ENCODE data around the gene CDC34.

- TF ChIP-seq POLR2A (IDR thresholded peaks at IDR 0.05; ENCODE audit: low read depth, low read length): no peak
- no peak for TF ChIP-seq TAF1 (IDR thresholded peaks at IDR 0.05; ENCODE audit: borderline replicate concordance, low read depth, low read length)
- no peak for TF ChIP-seq POLR2AphosphoS5 (IDR thresholded peaks at IDR 0.05; ENCODE audit: low read depth, low read length)
Observed at GRCh38 chr19:517721-518597, 13.6 kb upstream of the CDC34 start.

All from GM12892 (cell line).